Activated CD8-positive, alpha-beta memory T cell treated with anti-CD3 and anti-CD28 coated beads, Interleukin-2, amount 50 U/mL, for 24 hours (primary cell): ENCODE measurements around the gene ZNF749.
A peak's percentile ranks its signal among the peaks of the same experiment; 100 is the strongest.

Experiments used
- DNase-seq: peaks from one replicate; pipeline ENCODE4 v3.0.0-alpha.2; 2020; ENCODE audit errors: extremely low read depth

Gene ZNF749

GRCh38 chr19:57435062-57435978, at the start of gene ZNF749:
TSS of gene ZNF749 (plus strand) at chr19:57435325. CDS start at chr19:57435579, 254 bp downstream.
- DNase-seq: peak; percentile 96

- no peak for DNase-seq
Observed at GRCh38 chr19:57389194-57389729, 45.9 kb upstream of the ZNF749 start.

GRCh38 chr19:57389730-57390598, 45.2 kb upstream of the ZNF749 start, which contains the start of gene ZNF548:
TSS of gene ZNF548 (plus strand) at chr19:57389854. CDS start at chr19:57390100, 246 bp downstream.
- DNase-seq: peak; percentile 98

GRCh38 chr19:57395710-57396109, 39.4 kb upstream of the ZNF749 start:
- DNase-seq: no peak

GRCh38 chr19:57398868-57399267, 36.3 kb upstream of the ZNF749 start:
- no peak for DNase-seq

- DNase-seq: no peak
Observed at GRCh38 chr19:57403737-57404563, 31.2 kb upstream of the ZNF749 start.

- peak; percentile 39 for DNase-seq
Observed at GRCh38 chr19:57406516-57407123, 28.5 kb upstream of the ZNF749 start.

GRCh38 chr19:57410877-57411671, 24.1 kb upstream of the ZNF749 start, which contains the start of gene ZNF17:
TSS of gene ZNF17 (plus strand) at chr19:57411161. CDS start at chr19:57413616, 2,455 bp downstream.
- DNase-seq: peak; percentile 85

GRCh38 chr19:57419439-57419838, 15.7 kb upstream of the ZNF749 start:
- no peak for DNase-seq

- no peak for DNase-seq
Observed at GRCh38 chr19:57421037-57421436, 14.1 kb upstream of the ZNF749 start.

- DNase-seq: no peak
Observed at GRCh38 chr19:57434386-57435061, 601 bp upstream of the ZNF749 start.

GRCh38 chr19:57436417-57436816, 1.3 kb downstream of the ZNF749 start:
- DNase-seq: no peak

GRCh38 chr19:57437931-57438330, 2.8 kb downstream of the ZNF749 start:
- no peak for DNase-seq

GRCh38 chr19:57438925-57439324, 3.8 kb downstream of the ZNF749 start:
- no peak for DNase-seq

- no peak for DNase-seq
Observed at GRCh38 chr19:57441979-57442752, 7.0 kb downstream of the ZNF749 start.

- DNase-seq: no peak
Observed at GRCh38 chr19:57443121-57443696, 8.1 kb downstream of the ZNF749 start.

- DNase-seq: no peak
Observed at GRCh38 chr19:57452307-57452706, 17.2 kb downstream of the ZNF749 start.
